NB4 (cell line): ENCODE measurements around the gene SOX6.

ENCODE experiments used
- DNase-seq: peaks from one replicate; pipeline ENCODE4 v3.0.0; 2010; ENCODE audit warnings: low read depth
- H3K4me3 ChIP-seq: one replicate; pipeline ENCODE4 v1.5.1; 2011; ENCODE audit warnings: mild to moderate bottlenecking, low read depth, low read length, moderate library complexity
- CTCF ChIP-seq: IDR thresholded peaks from one replicate; pipeline ENCODE4 v1.5.1; 2012; ENCODE audit warnings: low read depth, low read length
- MAX ChIP-seq: IDR thresholded peaks from 2 replicates; pipeline ENCODE4 v1.6.1; 2011; ENCODE audit warnings: low read depth, low read length
- MYC ChIP-seq: IDR thresholded peaks from 2 replicates; pipeline ENCODE4 v1.6.1; 2011; ENCODE audit warnings: low read depth, low read length
- POLR2A ChIP-seq: IDR thresholded peaks from 2 replicates; pipeline ENCODE4 v1.6.1; 2011; ENCODE audit warnings: mild to moderate bottlenecking; ENCODE audit not compliant: insufficient read length; ENCODE audit errors: extremely low read depth

Gene SOX6

GRCh38 chr11:16297332-16297731 lies 59.0 kb downstream of the SOX6 start:
- no peak overlapping the region for H3K4me3 ChIP-seq
- no peak for DNase-seq
- TF ChIP-seq MAX (no peak), MYC (no peak), POLR2A (no peak), CTCF (no peak)

DNA sequence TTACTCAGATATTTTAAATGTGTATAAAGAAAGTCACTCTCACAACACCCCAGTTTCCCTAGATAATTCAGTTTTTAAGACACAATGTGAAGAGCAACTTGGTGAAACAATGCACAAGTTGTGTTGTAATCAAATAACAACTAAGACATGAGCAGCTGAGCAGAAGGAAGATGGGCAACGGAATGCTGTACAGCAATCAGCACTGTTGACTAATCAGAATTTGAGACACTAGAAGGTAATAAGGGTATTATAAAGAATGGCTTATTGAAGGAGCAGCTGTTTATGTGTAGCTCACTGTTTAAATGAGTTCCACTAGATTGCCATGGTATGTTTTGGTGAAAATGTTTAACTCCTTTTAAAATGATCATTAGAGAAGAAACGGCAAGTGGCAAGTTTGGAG lies 60.1 kb downstream of the SOX6 start:
- TF ChIP-seq CTCF (no peak), POLR2A (no peak), MAX (no peak), MYC (no peak)
- no peak overlapping the region for H3K4me3 ChIP-seq
- DNase-seq, result no peak

DNA sequence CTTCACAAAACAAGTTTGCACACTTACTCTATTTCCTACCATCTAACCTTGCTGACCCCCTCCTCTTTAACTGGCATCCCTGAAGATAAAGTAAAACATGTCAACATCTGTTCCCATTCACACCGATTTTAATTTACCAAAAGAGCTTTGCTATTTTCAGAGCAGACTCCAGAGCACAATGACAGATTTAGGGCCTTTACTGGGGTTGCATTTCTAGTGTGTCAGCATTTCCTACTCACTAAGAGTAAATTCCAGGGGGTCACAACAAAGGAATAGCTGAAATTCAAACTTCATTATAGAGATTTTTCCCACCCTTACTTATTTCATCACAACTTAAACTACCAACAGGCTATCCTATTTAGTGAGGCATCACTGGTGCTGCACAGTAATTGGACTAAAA lies 60.8 kb downstream of the SOX6 start:
- no peak for DNase-seq
- H3K4me3 ChIP-seq, result no peak overlapping the region
- TF ChIP-seq CTCF (no peak), MAX (no peak), POLR2A (no peak), MYC (no peak)

GRCh38 chr11:16293204-16293681 lies 63.1 kb downstream of the SOX6 start:
- no peak overlapping the region for H3K4me3 ChIP-seq
- no peak for DNase-seq
- TF ChIP-seq POLR2A, result no peak
- no peak for TF ChIP-seq CTCF
- TF ChIP-seq MAX, result no peak
- TF ChIP-seq MYC, result no peak

DNA sequence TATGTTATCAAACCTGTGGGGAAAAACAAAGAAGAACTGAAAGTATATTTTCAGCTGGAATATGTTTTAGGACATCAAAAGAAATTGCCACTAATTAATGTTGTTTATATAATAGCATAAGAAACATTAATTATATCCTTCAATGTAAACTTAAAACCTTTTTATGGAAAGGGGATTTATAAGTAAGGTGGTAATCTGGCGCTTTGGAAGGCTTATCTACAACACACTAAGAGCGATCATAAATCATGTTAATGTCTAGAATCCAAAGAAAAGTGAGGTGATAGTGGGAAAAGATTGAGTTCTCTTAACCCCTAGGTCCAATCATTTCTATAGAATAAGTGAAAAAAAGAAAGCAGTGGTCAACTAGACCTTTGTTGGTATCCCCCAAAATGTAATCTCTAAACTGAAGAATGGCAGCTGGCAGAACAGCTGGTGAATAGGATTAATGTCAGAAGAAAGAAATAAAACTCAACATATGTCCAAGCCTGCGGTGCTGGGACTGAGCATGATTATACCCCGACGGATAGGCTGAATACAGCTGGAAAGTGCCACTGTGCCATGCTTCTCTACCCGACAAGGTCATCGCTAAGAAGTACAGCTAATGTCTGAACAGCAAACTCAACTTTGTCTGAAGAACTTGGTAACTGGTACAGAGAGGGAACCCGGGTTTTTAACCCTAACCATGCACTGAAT lies 64.0 kb downstream of the SOX6 start:
- no peak overlapping the region for H3K4me3 ChIP-seq
- TF ChIP-seq MAX, result no peak
- DNase-seq, result no peak

- TF ChIP-seq MYC (no peak), MAX (no peak), CTCF (no peak), POLR2A (no peak)
- no peak for DNase-seq
- no peak overlapping the region for H3K4me3 ChIP-seq
These were observed 64.6 kb downstream of the SOX6 start for GRCh38 chr11:16291729-16292128.
